SK-N-SH treated with all-trans-retinoic acid at 6 μM for 48 hours (cell line): Measurements from ENCODE around the gene DLG2.

Experiments
- ARNTL ChIP-seq: fragments of 450-650 bp; formaldehyde crosslinking; IDR thresholded peaks from 2 replicates; pipeline ENCODE4 v1.5.0; 2020; ENCODE audit warnings: low read depth, mild to moderate bottlenecking, moderate library complexity, borderline replicate concordance
- BACH2 ChIP-seq: fragments of 250-450 bp; sonication (Bioruptor Pico); IDR thresholded peaks from 2 replicates; pipeline ENCODE4 v1.9.0; 2021; ENCODE audit warnings: mild to moderate bottlenecking, borderline replicate concordance
- CSDC2 ChIP-seq: fragments of 250-450 bp; sonication (Bioruptor Pico); IDR thresholded peaks from 2 replicates; pipeline ENCODE4 v1.5.0; 2020; ENCODE audit warnings: mild to moderate bottlenecking, moderate library complexity
- GLIS3 ChIP-seq: fragments of 250-450 bp; sonication (Bioruptor Pico); IDR thresholded peaks from 2 replicates; pipeline ENCODE4 v1.5.0; 2020; ENCODE audit warnings: mild to moderate bottlenecking, moderate library complexity
- ISL1 ChIP-seq: fragments of 250-450 bp; sonication (Bioruptor Pico); IDR thresholded peaks from 2 replicates; pipeline ENCODE4 v2.1.2; 2022; ENCODE audit warnings: mild to moderate bottlenecking, moderate library complexity
- PATZ1 ChIP-seq: fragments of 250-450 bp; sonication (Bioruptor Pico); IDR thresholded peaks from 2 replicates; pipeline ENCODE4 v1.8.0; 2020; ENCODE audit warnings: mild to moderate bottlenecking, moderate library complexity, borderline replicate concordance
- POU6F1 ChIP-seq: fragments of 250-450 bp; sonication (Bioruptor Pico); IDR thresholded peaks from 2 replicates; pipeline ENCODE4 v1.8.0; 2021; ENCODE audit warnings: low read depth, mild to moderate bottlenecking, moderate library complexity, borderline replicate concordance
- RARB ChIP-seq: fragments of 250-450 bp; sonication (Bioruptor Pico); IDR thresholded peaks from 2 replicates; pipeline ENCODE4 v1.8.0; 2021; ENCODE audit warnings: mild to moderate bottlenecking, moderate library complexity
- TCF4 ChIP-seq: fragments of 250-450 bp; sonication (Bioruptor Pico); IDR thresholded peaks from 2 replicates; pipeline ENCODE4 v1.8.0; 2021; ENCODE audit warnings: mild to moderate bottlenecking, moderate library complexity, borderline replicate concordance
- TSHZ2 ChIP-seq: fragments of 250-450 bp; sonication (Bioruptor Pico); IDR thresholded peaks from 2 replicates; pipeline ENCODE4 v1.5.0; 2020; ENCODE audit warnings: mild to moderate bottlenecking, moderate library complexity
- ZC3H10 ChIP-seq: fragments of 250-450 bp; sonication (Bioruptor Pico); IDR thresholded peaks from 2 replicates; pipeline ENCODE4 v1.5.1; 2021; ENCODE audit warnings: mild to moderate bottlenecking, moderate library complexity
- ZFP30 ChIP-seq: fragments of 450-650 bp; formaldehyde crosslinking; IDR thresholded peaks from 2 replicates; pipeline ENCODE4 v1.5.0; 2022; ENCODE audit warnings: mild to moderate bottlenecking, moderate library complexity
- ZNF8 ChIP-seq: fragments of 450-650 bp; formaldehyde crosslinking; IDR thresholded peaks from 2 replicates; pipeline ENCODE4 v1.5.0; 2020; ENCODE audit warnings: mild to moderate bottlenecking, moderate library complexity

GRCh38 chr11:84681456-84681855 is 945.7 kb downstream of the DLG2 start:
- TF ChIP-seq TCF4 (no peak), PATZ1 (no peak), BACH2 (CRISPR knock-in tag) (no peak), ZNF8 (no peak), CSDC2 (no peak), ZC3H10 (no peak), RARB (CRISPR knock-in tag) (no peak), ARNTL (CRISPR knock-in tag) (no peak), GLIS3 (CRISPR knock-in tag) (no peak), POU6F1 (CRISPR knock-in tag) (no peak), TSHZ2 (CRISPR knock-in tag) (no peak), ISL1 (CRISPR knock-in tag) (no peak), ZFP30 (no peak)
